Loucy (cell line): Measurements from ENCODE around the gene OR8D2.

Source experiments
- H2AFZ ChIP-seq: fragments of 200-600 bp; sonication (generic); 2 replicates; pipeline ENCODE4 v1.6.0; 2016; ENCODE audit warnings: antibody characterized with exemption, mild to moderate bottlenecking, low read length, moderate library complexity
- H3F3A ChIP-seq: fragments of 200-600 bp; 2 replicates; pipeline ENCODE4 v1.6.0; 2016; ENCODE audit warnings: antibody characterized with exemption, low read depth, mild to moderate bottlenecking
- H3K27me3 ChIP-seq: fragments of 200-600 bp; sonication (generic); 2 replicates; pipeline ENCODE4 v1.6.1; 2014; ENCODE audit warnings: low read length, mild to moderate bottlenecking; ENCODE audit not compliant: insufficient read depth, poor library complexity, severe bottlenecking
- H3K36me3 ChIP-seq: fragments of 200-600 bp; sonication (generic); 2 replicates; pipeline ENCODE4 v1.6.1; 2016; ENCODE audit warnings: low read length; ENCODE audit not compliant: insufficient read depth
- H3K4me1 ChIP-seq: fragments of 200-600 bp; sonication (generic); 2 replicates; pipeline ENCODE4 v1.5.1; 2014; ENCODE audit warnings: low read length, mild to moderate bottlenecking; ENCODE audit not compliant: insufficient read depth, poor library complexity, severe bottlenecking
- H3K4me2 ChIP-seq: fragments of 200-600 bp; sonication (generic); 2 replicates; pipeline ENCODE4 v1.6.0; 2014; ENCODE audit warnings: antibody characterized with exemption, low read length, low read depth, mild to moderate bottlenecking; ENCODE audit not compliant: poor library complexity, severe bottlenecking
- H3K4me3 ChIP-seq: fragments of 200-600 bp; sonication (generic); 2 replicates; pipeline ENCODE4 v1.5.1; 2014; ENCODE audit warnings: low read length, mild to moderate bottlenecking, mixed read lengths; ENCODE audit not compliant: poor library complexity, severe bottlenecking
- H3K79me2 ChIP-seq: fragments of 200-600 bp; sonication (generic); 2 replicates; pipeline ENCODE4 v1.6.1; 2014; ENCODE audit warnings: low read length; ENCODE audit not compliant: insufficient read depth
- H3K9ac ChIP-seq: fragments of 200-600 bp; sonication (generic); 2 replicates; pipeline ENCODE4 v1.6.0; 2014; ENCODE audit warnings: mild to moderate bottlenecking, low read depth, low read length, moderate library complexity; ENCODE audit not compliant: poor library complexity, severe bottlenecking
- H3K9me2 ChIP-seq: fragments of 200-600 bp; sonication (generic); replicated peaks from 2 replicates; pipeline ENCODE4 v1.6.1; 2016; ENCODE audit warnings: low read depth, low read length, mixed read lengths
- H3K9me3 ChIP-seq: fragments of 200-600 bp; sonication (generic); 2 replicates; pipeline ENCODE4 v1.6.1; 2014; ENCODE audit warnings: mild to moderate bottlenecking, antibody characterized with exemption, low read length, low read depth; ENCODE audit not compliant: insufficient read depth
- H4K20me1 ChIP-seq: fragments of 200-600 bp; sonication (generic); 2 replicates; pipeline ENCODE4 v1.6.0; 2014; ENCODE audit warnings: antibody characterized with exemption, low read length, mild to moderate bottlenecking; ENCODE audit not compliant: insufficient read depth, poor library complexity, severe bottlenecking
- CTCF ChIP-seq: fragments of 200-600 bp; sonication (generic); conservative IDR thresholded peaks from 2 replicates; pipeline ENCODE4 v1.5.1; 2014; ENCODE audit warnings: mild to moderate bottlenecking, antibody characterized with exemption, low read length
- EZH2phosphoT487 ChIP-seq: fragments of 200-600 bp; IDR thresholded peaks from 2 replicates; pipeline ENCODE4 v1.6.1; 2018; ENCODE audit warnings: antibody characterized with exemption, mild to moderate bottlenecking, moderate library complexity, borderline replicate concordance

Gene OR8D2

DNA sequence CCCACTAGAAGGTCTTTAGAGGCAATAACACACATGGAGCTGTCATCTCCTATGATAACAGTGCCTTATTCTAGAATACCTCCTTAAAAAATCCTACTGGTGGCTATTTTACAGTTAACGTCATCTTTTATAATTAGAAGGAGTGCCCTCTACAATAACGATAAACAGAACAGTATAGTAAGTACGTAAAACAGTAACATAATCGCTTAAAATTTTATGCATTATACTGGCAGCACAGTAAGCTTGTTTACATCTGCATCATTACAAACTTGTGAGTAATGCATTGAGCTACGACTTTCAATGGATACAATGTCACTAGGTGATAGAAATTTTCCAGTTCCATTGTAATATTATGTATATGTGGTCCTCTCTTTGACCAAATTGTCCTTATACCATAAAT lies 24.3 kb upstream of the OR8D2 start:
- 0 out of 2 replicates have a peak, but pooled peaks cover under 1% of the 10 kb centered on the region for H3K9me3 ChIP-seq
- H4K20me1 ChIP-seq, result no peaks in the 10 kb centered on the region
- H2AFZ ChIP-seq, result no peak overlapping the region
- no peaks in the 10 kb centered on the region for H3K79me2 ChIP-seq
- no peak for TF ChIP-seq CTCF
- TF ChIP-seq EZH2phosphoT487, result no peak
- no peak overlapping the region for H3K4me2 ChIP-seq
- H3K9ac ChIP-seq, result no peak overlapping the region
- H3F3A ChIP-seq, result no peaks in the 10 kb centered on the region
- no peak overlapping the region for H3K4me3 ChIP-seq
- no peaks in the 10 kb centered on the region for H3K27me3 ChIP-seq
- no peaks in the 10 kb centered on the region for H3K36me3 ChIP-seq
- H3K9me2 ChIP-seq, result no peaks in the 10 kb centered on the region
- H3K4me1 ChIP-seq, result no peaks in the 10 kb centered on the region

GRCh38 chr11:124340142-124340447 lies 20.1 kb upstream of the OR8D2 start:
- no peaks in the 10 kb centered on the region for H3K36me3 ChIP-seq
- no peaks in the 10 kb centered on the region for H3K79me2 ChIP-seq
- no peak overlapping the region for H3K4me3 ChIP-seq
- no peaks in the 10 kb centered on the region for H3K9me3 ChIP-seq
- no peaks in the 10 kb centered on the region for H3K27me3 ChIP-seq
- H3K4me1 ChIP-seq, result no peaks in the 10 kb centered on the region
- no peaks in the 10 kb centered on the region for H3F3A ChIP-seq
- no peaks in the 10 kb centered on the region for H3K9me2 ChIP-seq
- H2AFZ ChIP-seq, result no peak overlapping the region
- H4K20me1 ChIP-seq, result no peaks in the 10 kb centered on the region
- H3K4me2 ChIP-seq, result no peak overlapping the region
- TF ChIP-seq CTCF (no peak), EZH2phosphoT487 (no peak)
- H3K9ac ChIP-seq, result no peak overlapping the region

DNA sequence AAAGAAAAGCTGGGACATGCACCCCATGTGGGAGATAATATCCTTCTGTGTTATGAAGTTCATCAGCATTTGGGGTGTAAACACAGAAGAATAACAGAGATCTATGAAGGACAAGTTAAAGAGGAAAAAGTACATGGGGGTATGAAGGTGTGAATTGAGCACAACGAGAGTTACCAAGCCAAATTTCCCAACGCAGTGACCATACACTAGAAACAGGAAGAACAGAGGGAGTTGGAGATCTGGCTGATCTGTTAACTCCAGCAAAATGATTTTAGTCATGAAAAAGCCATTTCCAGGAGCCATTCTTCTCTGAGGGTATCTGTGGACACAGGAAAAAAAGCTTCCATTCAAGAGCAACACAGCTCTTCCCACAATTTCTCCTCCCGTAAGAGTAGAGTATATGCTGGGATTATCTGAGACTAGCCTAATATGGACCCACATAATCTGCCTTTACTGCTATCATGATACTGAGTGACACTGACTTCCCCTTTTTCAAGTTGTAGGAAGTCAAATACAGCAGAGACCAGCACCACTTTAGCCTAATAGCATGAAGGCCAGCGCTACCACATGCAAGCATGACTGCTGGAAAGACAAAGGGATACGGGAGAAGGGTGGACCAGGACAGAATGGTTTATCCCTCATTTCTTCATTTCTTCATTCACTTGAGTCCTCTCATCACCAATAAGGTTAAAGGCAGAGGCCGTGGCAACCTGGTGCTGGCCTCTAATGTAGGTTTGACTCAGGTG lies 19.6 kb upstream of the OR8D2 start:
- H3K9me3 ChIP-seq, result no peaks in the 10 kb centered on the region
- no peaks in the 10 kb centered on the region for H3K36me3 ChIP-seq
- H3K9ac ChIP-seq, result no peak overlapping the region
- TF ChIP-seq CTCF (no peak), EZH2phosphoT487 (no peak)
- no peaks in the 10 kb centered on the region for H3K27me3 ChIP-seq
- no peaks in the 10 kb centered on the region for H3F3A ChIP-seq
- no peaks in the 10 kb centered on the region for H4K20me1 ChIP-seq
- H3K4me1 ChIP-seq, result no peaks in the 10 kb centered on the region
- H2AFZ ChIP-seq, result no peak overlapping the region
- no peak overlapping the region for H3K4me2 ChIP-seq
- no peaks in the 10 kb centered on the region for H3K79me2 ChIP-seq
- H3K4me3 ChIP-seq, result no peak overlapping the region
- no peaks in the 10 kb centered on the region for H3K9me2 ChIP-seq
